H1 (cell line): Measurements from ENCODE around the gene FCN2. TPM values are rescaled to one million over a fixed set of nuclear protein-coding genes. Genes with fewer than 3 reads are reported as not detected.

Source experiments
- CTCF ChIA-PET: fragments of 300-600 bp; sonication (Branson Sonifier 250); formaldehyde crosslinking; loops from one replicate; lab custom pipeline; 2021; ENCODE audit not compliant: partially characterized antibody; lab: Charles Lee
- POLR2A ChIA-PET: fragments of 300-600 bp; sonication (Branson Sonifier 250); formaldehyde crosslinking; loops from one replicate; lab custom pipeline; 2021; ENCODE audit warnings: inconsistent platforms; ENCODE audit not compliant: partially characterized antibody; lab: Charles Lee
- DNase-seq, 2 experiments: peaks; one replicate each; pipeline versions ENCODE4 v3.0.0 to v3.0.0-alpha.2; 2010 to 2022; ENCODE audit warnings: low spot score in 2 of 2, low read depth in 1 of 2, mixed read lengths in 1 of 2
- FAIRE-seq: peaks from 2 replicates; lab custom pipeline; 2011; peaks lifted over from hg19 to GRCh38; lab: Jason Lieb, UNC
- H2AFZ ChIP-seq: 2 replicates; pipeline ENCODE4 v1.8.1; 2012; ENCODE audit warnings: low read length, inconsistent platforms
- H2AK5ac ChIP-seq: 2 replicates; pipeline ENCODE4 v1.6.1; 2013; ENCODE audit warnings: low read depth, low read length
- H2BK120ac ChIP-seq: replicated peaks from 2 replicates; pipeline ENCODE3; 2013; ENCODE audit warnings: low read depth, low read length, inconsistent platforms
- H2BK12ac ChIP-seq: 2 replicates; pipeline ENCODE4 v1.6.1; 2013; ENCODE audit warnings: low read depth, low read length
- H2BK15ac ChIP-seq: 2 replicates; pipeline ENCODE4 v1.6.1; 2013; ENCODE audit warnings: low read length
- H2BK20ac ChIP-seq: 2 replicates; pipeline ENCODE4 v1.6.1; 2013; ENCODE audit warnings: low read length
- H2BK5ac ChIP-seq: 2 replicates; pipeline ENCODE4 v1.6.1; 2013; ENCODE audit warnings: low read depth, low read length
- H3K14ac ChIP-seq: 2 replicates; pipeline ENCODE4 v1.6.1; 2013; ENCODE audit warnings: inconsistent platforms; ENCODE audit not compliant: insufficient read length
- H3K18ac ChIP-seq: 2 replicates; pipeline ENCODE4 v1.6.1; 2013; ENCODE audit warnings: low read length; ENCODE audit errors: extremely low read depth
- H3K23ac ChIP-seq: 2 replicates; pipeline ENCODE4 v1.6.1; 2013; ENCODE audit warnings: inconsistent platforms; ENCODE audit not compliant: insufficient read length
- H3K23me2 ChIP-seq: 2 replicates; pipeline ENCODE4 v1.6.1; 2013; ENCODE audit warnings: low read depth, low read length
- H3K27ac ChIP-seq: 2 replicates; pipeline ENCODE4 v1.6.1; 2011; ENCODE audit warnings: low read depth, low read length, inconsistent platforms
- H3K27me3 ChIP-seq, 4 experiments: replicated peaks in 1 of 4; 1 replicate in 1 of 4; 2 replicates in 3 of 4; pipeline versions ENCODE4 v1.6.1 to v1.8.1; 2011 to 2013; ENCODE audit warnings: low read length in 3 of 4, mild to moderate bottlenecking in 3 of 4, inconsistent platforms in 2 of 4, mixed read lengths in 2 of 4, moderate library complexity in 1 of 4; ENCODE audit not compliant: control insufficient read depth in 3 of 4, insufficient read depth in 3 of 4; ENCODE audit errors: extremely low read depth in 1 of 4
- H3K36me3 ChIP-seq, 4 experiments: 2 replicates each; pipeline versions ENCODE4 v1.6.1 to v1.8.1; 2011 to 2013; ENCODE audit warnings: mild to moderate bottlenecking in 4 of 4, low read length in 3 of 4, moderate library complexity in 2 of 4, control low read depth in 1 of 4, inconsistent platforms in 1 of 4; ENCODE audit not compliant: insufficient read depth in 4 of 4, control insufficient read depth in 2 of 4
- H3K4ac ChIP-seq: replicated peaks from 2 replicates; pipeline ENCODE3; 2013; ENCODE audit warnings: low read length, low read depth, mixed read lengths, inconsistent platforms; ENCODE audit not compliant: insufficient read length
- H3K4me1 ChIP-seq, 4 experiments: replicated peaks in 1 of 4; 1 replicate in 1 of 4; 2 replicates in 3 of 4; pipeline versions ENCODE4 v1.6.1 to v1.8.1; 2011 to 2013; ENCODE audit warnings: low read length in 3 of 4, inconsistent platforms in 2 of 4, mixed read lengths in 1 of 4; ENCODE audit not compliant: insufficient read depth in 4 of 4, control insufficient read depth in 3 of 4
- H3K4me2 ChIP-seq, 2 experiments: 2 replicates each; pipeline versions ENCODE4 v1.6.1 to v1.8.1; 2011 to 2013; ENCODE audit warnings: low read depth in 2 of 2, low read length in 2 of 2, control low read depth in 1 of 2, inconsistent platforms in 1 of 2, mild to moderate bottlenecking in 1 of 2; ENCODE audit not compliant: insufficient read depth in 1 of 2
- H3K4me3 ChIP-seq, 4 experiments: fragments of 200-600, 300-600 bp in 1 of 4; sonication (generic), shearing (Covaris generic), sonication (Bioruptor Twin) in 1 of 4; 2 replicates each; pipeline versions ENCODE4 v1.5.1 to v1.8.1; 2011 to 2016; ENCODE audit warnings: low read length in 4 of 4, low read depth in 3 of 4, control low read depth in 2 of 4, inconsistent platforms in 2 of 4, mild to moderate bottlenecking in 2 of 4, mixed read lengths in 1 of 4, moderate library complexity in 1 of 4; ENCODE audit not compliant: insufficient read depth in 2 of 4; ENCODE audit errors: extremely low read depth in 1 of 4
- H3K56ac ChIP-seq: replicated peaks from 2 replicates; pipeline ENCODE3; 2013; ENCODE audit warnings: low read depth, mild to moderate bottlenecking, mixed read lengths, low read length, inconsistent platforms; ENCODE audit not compliant: insufficient read length
- H3K79me1 ChIP-seq: 2 replicates; pipeline ENCODE4 v1.6.1; 2013; ENCODE audit warnings: low read depth, low read length, control low read depth
- H3K79me2 ChIP-seq, 2 experiments: 2 replicates each; pipeline versions ENCODE4 v1.6.1 to v1.8.1; 2012 to 2013; ENCODE audit warnings: low read length in 2 of 2, mild to moderate bottlenecking in 2 of 2, inconsistent platforms in 1 of 2; ENCODE audit not compliant: insufficient read depth in 2 of 2, control insufficient read depth in 1 of 2
- H3K9ac ChIP-seq, 4 experiments: replicated peaks in 1 of 4; 1 replicate in 1 of 4; 2 replicates in 3 of 4; pipeline versions ENCODE4 v1.6.1 to v1.8.1; 2011 to 2013; ENCODE audit warnings: low read depth in 3 of 4, low read length in 3 of 4, control low read depth in 2 of 4, mild to moderate bottlenecking in 2 of 4, moderate library complexity in 2 of 4, inconsistent platforms in 1 of 4; ENCODE audit errors: extremely low read depth in 1 of 4
- H3K9me3 ChIP-seq, 2 experiments: 2 replicates each; pipeline versions ENCODE4 v1.6.1 to v1.8.1; 2012 to 2013; ENCODE audit warnings: mild to moderate bottlenecking in 2 of 2, moderate library complexity in 2 of 2, control low read depth in 1 of 2, inconsistent platforms in 1 of 2, low read depth in 1 of 2, low read length in 1 of 2, mixed read lengths in 1 of 2; ENCODE audit not compliant: insufficient read depth in 2 of 2
- H4K20me1 ChIP-seq, 2 experiments: replicated peaks in 1 of 2; 2 replicates each; pipeline versions ENCODE3 to v1.8.1; 2011 to 2013; ENCODE audit warnings: inconsistent platforms in 2 of 2, low read length in 2 of 2, mild to moderate bottlenecking in 1 of 2; ENCODE audit not compliant: insufficient read depth in 2 of 2, control insufficient read depth in 1 of 2
- H4K5ac ChIP-seq: 2 replicates; pipeline ENCODE4 v1.6.1; 2013; ENCODE audit warnings: low read length, low read depth, mixed read lengths, inconsistent platforms; ENCODE audit not compliant: insufficient read length
- H4K8ac ChIP-seq: 2 replicates; pipeline ENCODE4 v1.8.0; 2013; ENCODE audit warnings: mild to moderate bottlenecking, moderate library complexity, low read length, inconsistent platforms; ENCODE audit not compliant: insufficient read depth; ENCODE audit errors: extremely low read depth
- H4K91ac ChIP-seq: replicated peaks from 2 replicates; pipeline ENCODE3; 2013; ENCODE audit warnings: low read length, mixed read lengths, inconsistent platforms; ENCODE audit not compliant: insufficient read length
- BCL11A ChIP-seq, 2 experiments: IDR thresholded peaks; one replicate each; pipeline ENCODE4 v1.6.1; 2011; ENCODE audit warnings: low read depth in 2 of 2, low read length in 2 of 2, mild to moderate bottlenecking in 2 of 2
- BRCA1 ChIP-seq: IDR thresholded peaks from 2 replicates; pipeline ENCODE4 v1.6.1; 2012; ENCODE audit warnings: low read depth, low read length, improper control_type of control experiment
- E2F6 ChIP-seq: IDR thresholded peaks from 2 replicates; pipeline ENCODE4 v1.6.1; 2012; ENCODE audit warnings: inconsistent platforms
- KDM1A ChIP-seq: fragments of 200-600, 300-600 bp; sonication (generic); IDR thresholded peaks from 2 replicates; pipeline ENCODE4 v1.7.1; 2016; ENCODE audit warnings: mild to moderate bottlenecking, low read length, borderline replicate concordance
- MAFK ChIP-seq: IDR thresholded peaks from 2 replicates; pipeline ENCODE4 v1.6.1; 2012; ENCODE audit warnings: low read depth, mild to moderate bottlenecking, improper control_type of control experiment, low read length
- MAX ChIP-seq: IDR thresholded peaks from 2 replicates; pipeline ENCODE4 v1.6.1; 2012; ENCODE audit warnings: inconsistent platforms
- PHF8 ChIP-seq: fragments of 200-600 bp; sonication (generic); conservative IDR thresholded peaks from 2 replicates; pipeline ENCODE4 v1.7.1; 2012; ENCODE audit warnings: low read depth, mild to moderate bottlenecking, inconsistent platforms, low read length, moderate library complexity
- SUZ12 ChIP-seq: fragments of 200-600 bp; sonication (generic); IDR thresholded peaks from 2 replicates; pipeline ENCODE4 v1.6.1; 2012; ENCODE audit warnings: mild to moderate bottlenecking, inconsistent platforms, low read length, moderate library complexity, mixed read lengths
- TAF7 ChIP-seq: optimal IDR thresholded peaks from 2 replicates; pipeline ENCODE3; 2011; ENCODE audit warnings: low read depth, mild to moderate bottlenecking, inconsistent platforms, low read length, moderate library complexity, borderline replicate concordance
- WGBS, 2 experiments: shearing (Covaris generic) in 1 of 2; methylation state at CpG; one replicate each; pipeline versions ENCODE4 v1.1.6 to v1.1.7; 2013 to 2015; ENCODE audit warnings: low lambda C conversion rate in 2 of 2, mixed read lengths in 2 of 2, inconsistent platforms in 1 of 2, low coverage in 1 of 2, missing lambda C conversion rate in 1 of 2; ENCODE audit not compliant: insufficient replicate concordance in 2 of 2, insufficient coverage in 1 of 2, insufficient read length in 1 of 2; ENCODE audit errors: extremely low coverage in 1 of 2, missing lambda C conversion rate in 1 of 2; 5-methylcytosine and 5-hydroxymethylcytosine counted together
- polyA plus RNA-seq, 7 experiments: library from polyadenylated mRNA; depleted of rRNA in 3 of 7; stranded (reverse) in 5 of 7; unstranded in 2 of 7; fragments of >200 nt in 5 of 7; fragments of 200-250 nt in 2 of 7; gene quantifications; 1 replicate in 5 of 7; 2 replicates in 1 of 7; 4 replicates in 1 of 7; pipeline versions ENCODE4 v1.2.1 to v1.2.3, GENCODE V29; 2011 to 2013; ENCODE audit warnings: missing spikeins in 2 of 7, mixed read lengths in 2 of 7
- total RNA-seq: library from RNA; stranded (reverse); fragmentation: NEBNext Ultra II Directional; extraction: Animal tissue kit (Norgen Biotek cat#: 25700); gene quantifications from 2 replicates; pipeline ENCODE4 v1.2.1, GENCODE V29; 2021

The FCN2 gene
- total and polyA plus RNA-seq, 2 of the 8 experiments (the other 6 are each of a cell fraction or from before 2014, with no cell fraction given), result not detected

DNA sequence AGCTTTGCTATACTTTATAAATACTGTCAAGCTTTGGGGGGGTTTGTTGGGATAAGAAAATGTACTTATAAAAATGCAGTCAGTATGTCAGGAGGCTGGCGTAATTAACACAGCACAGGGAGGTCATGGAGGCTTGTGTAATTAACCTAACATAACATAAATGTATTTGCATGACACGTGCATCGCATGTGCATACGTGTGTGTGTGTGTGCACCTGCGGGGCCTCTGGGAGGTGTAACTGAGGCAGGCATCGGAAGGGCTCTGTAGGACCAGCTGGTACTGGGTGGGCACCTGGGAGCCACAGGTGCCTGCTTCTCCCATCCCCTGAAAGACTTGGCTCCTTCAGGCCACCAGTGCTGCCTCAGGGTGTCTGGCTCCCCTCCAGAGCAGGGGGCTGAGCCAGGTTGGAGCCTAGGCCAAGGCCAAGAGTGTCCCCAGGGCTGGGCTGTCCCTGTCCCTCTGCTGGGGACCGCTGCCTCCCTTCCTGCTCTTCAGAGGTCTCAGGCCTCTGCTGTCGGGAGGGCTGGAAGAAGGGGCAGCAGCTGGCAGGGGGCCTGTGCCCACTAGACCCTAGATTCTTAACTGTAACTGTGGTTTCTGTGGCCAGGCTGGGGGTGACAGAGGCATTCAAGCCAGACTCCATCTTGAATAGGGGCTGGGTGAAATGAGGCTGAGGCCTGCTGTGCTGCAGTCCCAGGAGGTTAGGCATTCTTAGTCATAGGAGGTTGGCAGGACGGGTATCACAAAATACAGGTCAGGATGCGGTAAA lies 9.0 kb downstream of the FCN2 start:
- Histone ChIP-seq H3K4ac (no peak overlapping the region), H2BK120ac (no peak overlapping the region), H3K4me2 (no peak overlapping the region), H2AK5ac (no peak overlapping the region), H2BK20ac (no peak overlapping the region), H3K18ac (no peak overlapping the region), H3K9me3 (peaks cover 5 to 8% of the 10 kb centered on the region in 2 experiments; a peak in 2 of 4 replicates), H3K79me1 (no peaks in the 10 kb centered on the region), H2BK12ac (no peak overlapping the region), H4K8ac (no peak overlapping the region), H3K4me3 (no peak overlapping the region), H3K36me3 (no peaks in the 10 kb centered on the region), H2BK5ac (no peak overlapping the region), H4K91ac (no peak overlapping the region), H4K20me1 (no peaks in the 10 kb centered on the region), H3K4me1 (no peaks in the 10 kb centered on the region), H3K27ac (no peak overlapping the region), H3K23ac (no peak overlapping the region), H3K9ac (no peak overlapping the region), H4K5ac (no peak overlapping the region), H3K23me2 (no peaks in the 10 kb centered on the region), H3K14ac (no peak overlapping the region), H2BK15ac (no peak overlapping the region), H3K56ac (no peak overlapping the region), H3K27me3 (no peaks in the 10 kb centered on the region), H2AFZ (no peak overlapping the region), H3K79me2 (no peaks in the 10 kb centered on the region)
- CTCF ChIA-PET, result interaction anchor here (0.8 to 1.5 kb wide), 3 partner anchors 50 to 107 kb away, joined by 3 read pairs; no protein-coding TSS in a partner anchor
- FAIRE-seq (no peak), DNase-seq (no peak)
- 92% methylated on average over 10 of the region's 10 CpGs; no CpG with 5 or more reads in 1 of the 2 experiments for WGBS, 2 experiments
- POLR2A ChIA-PET, result no interaction called here
- TF ChIP-seq BCL11A (IDR thresholded peaks at IDR 0.05; ENCODE audit: low read depth in 2 of 2, low read length in 2 of 2), result no peak
- no peak for TF ChIP-seq SUZ12
- no peak for TF ChIP-seq BRCA1
- no peak for TF ChIP-seq E2F6
- TF ChIP-seq MAX, result no peak
- no peak for TF ChIP-seq TAF7
- no peak for TF ChIP-seq PHF8
- TF ChIP-seq MAFK, result no peak
- no peak for TF ChIP-seq KDM1A
